GM12864 (cell line): ENCODE data around the gene ECT2.
"Not testable (repeated sequence)": the region's sequence is repeated elsewhere in the genome, so short reads cannot be mapped to it uniquely, and the experiment has no call there.

ENCODE experiments used
- DNase-seq: peaks from one replicate; pipeline ENCODE4 v3.0.0-alpha.2; 2011; ENCODE audit warnings: low read depth
- H3K4me3 ChIP-seq: 2 replicates; pipeline ENCODE4 v1.5.1; 2011; ENCODE audit warnings: mild to moderate bottlenecking, low read depth, low read length, control low read depth
- TF ChIP-seq, protein P1 (sequence below): IDR thresholded peaks from 2 replicates; pipeline ENCODE4 v1.5.1; 2011; ENCODE audit warnings: low read depth, mild to moderate bottlenecking, moderate library complexity, low read length, control low read depth, inconsistent platforms; ENCODE audit errors: missing control alignments

ECT2 gene

GRCh38 chr3:172753125-172753524 is 2.6 kb downstream of the ECT2 start:
- H3K4me3 ChIP-seq = no peak overlapping the region
- DNase-seq = no peak

GRCh38 chr3:172760416-172760815 is 9.9 kb downstream of the ECT2 start:
- not testable (repeated sequence) for DNase-seq, H3K4me3 ChIP-seq

More at GRCh38 chr3:172753125-172753524, 2.6 kb downstream of the ECT2 start:
- TF ChIP-seq, protein P1, sequence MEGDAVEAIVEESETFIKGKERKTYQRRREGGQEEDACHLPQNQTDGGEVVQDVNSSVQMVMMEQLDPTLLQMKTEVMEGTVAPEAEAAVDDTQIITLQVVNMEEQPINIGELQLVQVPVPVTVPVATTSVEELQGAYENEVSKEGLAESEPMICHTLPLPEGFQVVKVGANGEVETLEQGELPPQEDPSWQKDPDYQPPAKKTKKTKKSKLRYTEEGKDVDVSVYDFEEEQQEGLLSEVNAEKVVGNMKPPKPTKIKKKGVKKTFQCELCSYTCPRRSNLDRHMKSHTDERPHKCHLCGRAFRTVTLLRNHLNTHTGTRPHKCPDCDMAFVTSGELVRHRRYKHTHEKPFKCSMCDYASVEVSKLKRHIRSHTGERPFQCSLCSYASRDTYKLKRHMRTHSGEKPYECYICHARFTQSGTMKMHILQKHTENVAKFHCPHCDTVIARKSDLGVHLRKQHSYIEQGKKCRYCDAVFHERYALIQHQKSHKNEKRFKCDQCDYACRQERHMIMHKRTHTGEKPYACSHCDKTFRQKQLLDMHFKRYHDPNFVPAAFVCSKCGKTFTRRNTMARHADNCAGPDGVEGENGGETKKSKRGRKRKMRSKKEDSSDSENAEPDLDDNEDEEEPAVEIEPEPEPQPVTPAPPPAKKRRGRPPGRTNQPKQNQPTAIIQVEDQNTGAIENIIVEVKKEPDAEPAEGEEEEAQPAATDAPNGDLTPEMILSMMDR = no peak

- H3K4me3 ChIP-seq = no peak overlapping the region
- no peak for DNase-seq
- TF ChIP-seq, protein P1 = no peak
Measured at GRCh38 chr3:172766241-172766640, 15.7 kb downstream of the ECT2 start.

- no peak for DNase-seq
- TF ChIP-seq, protein P1 = no peak
- H3K4me3 ChIP-seq = no peak overlapping the region
Measured at GRCh38 chr3:172766718-172767405, 16.3 kb downstream of the ECT2 start.

- DNase-seq = no peak
- TF ChIP-seq, protein P1 = no peak
- H3K4me3 ChIP-seq = no peak overlapping the region
Measured at GRCh38 chr3:172770382-172770781, 19.9 kb downstream of the ECT2 start.

- H3K4me3 ChIP-seq = no peak overlapping the region
- TF ChIP-seq, protein P1 = no peak
- no peak for DNase-seq
Measured at GRCh38 chr3:172771672-172772071, 21.1 kb downstream of the ECT2 start.

DNA sequence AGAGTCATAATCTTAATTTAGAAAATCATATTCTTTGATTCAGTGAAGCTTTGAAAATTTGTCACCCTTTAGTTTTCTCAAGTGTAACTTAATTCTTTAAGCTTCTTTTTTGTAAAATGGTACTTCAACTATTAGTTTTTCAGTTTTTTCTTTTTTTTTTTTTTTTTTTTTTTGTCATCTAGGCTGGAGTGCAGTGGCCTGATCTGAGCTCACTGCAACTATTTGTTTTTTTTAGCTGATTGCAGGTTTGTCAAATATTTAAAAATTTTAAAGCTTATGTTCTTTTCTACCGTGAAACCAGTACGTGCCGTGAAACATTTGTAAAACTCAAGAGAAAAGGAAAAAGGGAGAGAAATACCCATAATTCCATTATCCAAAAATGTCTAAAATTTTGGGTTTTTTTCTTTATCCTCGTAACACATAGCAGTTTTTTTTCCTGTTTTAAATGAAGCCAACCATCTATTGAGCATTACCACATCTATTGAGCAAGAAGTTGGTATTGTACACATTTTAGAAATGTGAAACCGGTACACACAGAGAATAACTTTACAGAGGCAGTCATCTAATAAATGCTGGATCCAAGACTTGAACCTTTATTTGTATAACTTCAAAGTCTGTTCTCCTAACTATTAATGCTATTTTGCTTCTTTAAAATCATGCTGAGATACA is 25.7 kb downstream of the ECT2 start:
- H3K4me3 ChIP-seq = no peak overlapping the region
- TF ChIP-seq, protein P1 = no peak
- no peak for DNase-seq
